GM12801 (cell line): ENCODE data around the gene MINDY3.

Source experiments
- CTCF ChIP-seq: IDR thresholded peaks from one replicate; pipeline ENCODE4 v1.5.1; 2011; ENCODE audit warnings: control low read depth; ENCODE audit not compliant: insufficient read length; ENCODE audit errors: extremely low read depth

The MINDY3 gene

GRCh38 chr10:15738270-15738925, 121.9 kb downstream of the MINDY3 start:
- TF ChIP-seq CTCF = no peak

- no peak for TF ChIP-seq CTCF
Observed at GRCh38 chr10:15737656-15738055, 122.7 kb downstream of the MINDY3 start.

GRCh38 chr10:15735763-15736162, 124.5 kb downstream of the MINDY3 start:
- no peak for TF ChIP-seq CTCF

- TF ChIP-seq CTCF = no peak
Observed at GRCh38 chr10:15730341-15730740, 130.0 kb downstream of the MINDY3 start.

GRCh38 chr10:15729890-15730289, 130.4 kb downstream of the MINDY3 start:
- no peak for TF ChIP-seq CTCF
